ENCODE data around the gene MEF2C. TPM values are rescaled to one million over a fixed set of nuclear protein-coding genes. Genes with fewer than 3 reads are reported as not detected.

MEF2C gene
- total and polyA plus RNA-seq, 7 experiments from 2014 or later, result 0.07 to 40.0 (median 2.2) TPM

- Mint-ChIP-seq H3K27me3 (peaks cover 3 to 39% (median 23%) of the 10 kb centered on the region in 5 donors), H3K4me3 (no peak overlapping the region), H3K36me3 (no peaks in the 10 kb centered on the region), H3K27ac (no peak overlapping the region), H3K4me1 (no peaks in the 10 kb centered on the region), H3K9me3 (no peaks in the 10 kb centered on the region)
- ChIA-PET CTCF (interaction anchor here (0.5 to 0.6 kb wide), 2 partner anchors 384 to 647 kb away, joined by 3 to 6 read pairs; no protein-coding TSS in a partner anchor), POLR2A (no interaction called here)
- no peaks in the 10 kb centered on the region for H3K4me1 ChIP-seq (ENCODE audit: control insufficient read depth in 2 of 2, insufficient read depth in 2 of 2, low read length in 2 of 2)
- no peaks in the 10 kb centered on the region for H3K36me3 ChIP-seq (ENCODE audit: control insufficient read depth in 2 of 3, insufficient read depth in 3 of 3, low read length in 3 of 3)
- no peak overlapping the region for H3K4me3 ChIP-seq (ENCODE audit: low read length)
- intact Hi-C loops (cut with micrococcal nuclease), result loop anchor here (1.0 kb wide), 1 partner anchor 943 kb away; no protein-coding TSS in a partner anchor
- H3K9me3 ChIP-seq (ENCODE audit: control insufficient read depth in 2 of 3, low read length in 3 of 3), result no peaks in the 10 kb centered on the region
- no peak overlapping the region for H3K27ac ChIP-seq (ENCODE audit: low read depth, low read length)
- no peaks in the 10 kb centered on the region for H3K27me3 ChIP-seq (ENCODE audit: control insufficient read depth in 2 of 2, insufficient read depth in 2 of 2, low read length in 2 of 2)
- DNase-seq, result no peak
- no peak for ATAC-seq
Measured at GRCh38 chr5:88724201-88724600, 158.8 kb downstream of the MEF2C start.

GRCh38 chr5:88722546-88723073 is 160.4 kb downstream of the MEF2C start:
- H3K4me1 Mint-ChIP-seq, result no peaks in the 10 kb centered on the region
- POLR2A ChIA-PET, result no interaction called here
- no peak overlapping the region for H3K27ac Mint-ChIP-seq

DNA sequence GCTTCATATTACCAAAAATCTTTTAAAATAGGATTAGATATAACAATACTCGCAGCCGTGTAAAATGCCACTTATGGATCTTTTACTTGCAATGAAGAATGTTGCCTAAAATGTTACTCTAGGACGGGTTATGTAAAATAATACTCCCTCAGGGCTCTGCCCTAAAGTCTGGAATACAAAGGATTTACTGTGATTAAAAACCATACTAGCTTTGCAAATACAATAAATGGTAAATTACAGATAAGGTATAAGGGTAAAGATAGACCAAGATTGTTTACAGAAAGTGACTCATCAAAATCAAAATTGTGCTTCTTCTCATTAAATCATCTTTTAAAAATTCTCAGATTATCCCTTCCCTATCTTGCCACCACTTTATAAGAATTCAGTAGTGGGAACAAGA is 163.6 kb downstream of the MEF2C start:
- H3K9me3 ChIP-seq (ENCODE audit: control insufficient read depth in 2 of 3, low read length in 3 of 3), result no peaks in the 10 kb centered on the region
- ChIA-PET POLR2A (no interaction called here), CTCF (no interaction called here)
- ATAC-seq (no peak), DNase-seq (no peak)
- Mint-ChIP-seq H3K4me1 (no peaks in the 10 kb centered on the region), H3K4me3 (no peak overlapping the region), H3K9me3 (no peaks in the 10 kb centered on the region), H3K27me3 (peaks cover 16 to 52% (median 35%) of the 10 kb centered on the region in 5 donors), H3K36me3 (no peaks in the 10 kb centered on the region), H3K27ac (no peak overlapping the region)
- H3K27ac ChIP-seq (ENCODE audit: low read depth, low read length), result no peak overlapping the region
- H3K27me3 ChIP-seq (ENCODE audit: control insufficient read depth in 2 of 2, insufficient read depth in 2 of 2, low read length in 2 of 2), result no peaks in the 10 kb centered on the region
- no peaks in the 10 kb centered on the region for H3K36me3 ChIP-seq (ENCODE audit: control insufficient read depth in 2 of 3, insufficient read depth in 3 of 3, low read length in 3 of 3)
- intact Hi-C loops (cut with micrococcal nuclease), result no loop called here
- no peak overlapping the region for H3K4me3 ChIP-seq (ENCODE audit: low read length)
- H3K4me1 ChIP-seq (ENCODE audit: control insufficient read depth in 2 of 2, insufficient read depth in 2 of 2, low read length in 2 of 2), result no peaks in the 10 kb centered on the region

More at GRCh38 chr5:88722546-88723073, 160.4 kb downstream of the MEF2C start:
- no peaks in the 10 kb centered on the region for H3K9me3 ChIP-seq (ENCODE audit: control insufficient read depth in 2 of 3, low read length in 3 of 3)
- intact Hi-C loops (cut with micrococcal nuclease), result no loop called here
- CTCF ChIA-PET, result interaction anchor here (1.1 kb wide), 1 partner anchor 941 kb away, joined by 3 read pairs; no protein-coding TSS in a partner anchor
- no peak for DNase-seq
- H3K36me3 ChIP-seq (ENCODE audit: control insufficient read depth in 2 of 3, insufficient read depth in 3 of 3, low read length in 3 of 3), result no peaks in the 10 kb centered on the region
- H3K36me3 Mint-ChIP-seq, result no peaks in the 10 kb centered on the region
- no peak overlapping the region for H3K4me3 ChIP-seq (ENCODE audit: low read length)
- peaks cover 9 to 52% (median 35%) of the 10 kb centered on the region in 5 donors for H3K27me3 Mint-ChIP-seq
- no peaks in the 10 kb centered on the region for H3K27me3 ChIP-seq (ENCODE audit: control insufficient read depth in 2 of 2, insufficient read depth in 2 of 2, low read length in 2 of 2)
- H3K4me3 Mint-ChIP-seq, result no peak overlapping the region
- no peaks in the 10 kb centered on the region for H3K9me3 Mint-ChIP-seq
- no peak overlapping the region for H3K27ac ChIP-seq (ENCODE audit: low read depth, low read length)
- ATAC-seq, result no peak
- no peaks in the 10 kb centered on the region for H3K4me1 ChIP-seq (ENCODE audit: control insufficient read depth in 2 of 2, insufficient read depth in 2 of 2, low read length in 2 of 2)

DNA sequence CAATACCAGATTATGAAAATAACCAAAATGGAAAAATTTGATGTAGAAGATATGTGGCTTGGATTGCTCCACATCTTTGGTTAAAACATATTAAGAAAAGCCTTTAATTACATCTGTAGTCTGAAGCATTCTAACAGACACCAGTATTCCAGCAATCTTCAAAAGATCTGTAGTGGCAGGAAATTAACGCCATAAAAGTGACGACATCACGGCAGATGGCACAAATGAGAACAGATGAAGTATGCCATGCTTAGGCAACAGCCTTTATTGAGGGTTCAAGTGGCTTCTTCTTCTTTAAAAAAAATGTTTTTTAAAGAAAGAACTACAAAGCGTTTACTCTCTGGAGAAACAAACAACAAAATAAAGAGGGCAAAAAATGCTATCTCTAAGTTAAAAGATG is 164.2 kb downstream of the MEF2C start:
- no peak overlapping the region for H3K4me3 Mint-ChIP-seq
- H3K4me3 ChIP-seq (ENCODE audit: low read length), result no peak overlapping the region
- POLR2A ChIA-PET, result no interaction called here
- no peak overlapping the region for H3K27ac ChIP-seq (ENCODE audit: low read depth, low read length)
- intact Hi-C loops (cut with micrococcal nuclease), result no loop called here
- no peaks in the 10 kb centered on the region for H3K36me3 Mint-ChIP-seq
- H3K36me3 ChIP-seq (ENCODE audit: control insufficient read depth in 2 of 3, insufficient read depth in 3 of 3, low read length in 3 of 3), result no peaks in the 10 kb centered on the region
- no peaks in the 10 kb centered on the region for H3K27me3 ChIP-seq (ENCODE audit: control insufficient read depth in 2 of 2, insufficient read depth in 2 of 2, low read length in 2 of 2)
- DNase-seq, result no peak
- H3K4me1 ChIP-seq (ENCODE audit: control insufficient read depth in 2 of 2, insufficient read depth in 2 of 2, low read length in 2 of 2), result no peaks in the 10 kb centered on the region
- no peaks in the 10 kb centered on the region for H3K9me3 ChIP-seq (ENCODE audit: control insufficient read depth in 2 of 3, low read length in 3 of 3)
- H3K9me3 Mint-ChIP-seq, result no peaks in the 10 kb centered on the region
- ATAC-seq, result no peak
- no peak overlapping the region for H3K27ac Mint-ChIP-seq
- H3K27me3 Mint-ChIP-seq, result peaks cover 16 to 53% (median 36%) of the 10 kb centered on the region in 5 donors
- H3K4me1 Mint-ChIP-seq, result no peaks in the 10 kb centered on the region
- CTCF ChIA-PET, result no interaction called here

DNA sequence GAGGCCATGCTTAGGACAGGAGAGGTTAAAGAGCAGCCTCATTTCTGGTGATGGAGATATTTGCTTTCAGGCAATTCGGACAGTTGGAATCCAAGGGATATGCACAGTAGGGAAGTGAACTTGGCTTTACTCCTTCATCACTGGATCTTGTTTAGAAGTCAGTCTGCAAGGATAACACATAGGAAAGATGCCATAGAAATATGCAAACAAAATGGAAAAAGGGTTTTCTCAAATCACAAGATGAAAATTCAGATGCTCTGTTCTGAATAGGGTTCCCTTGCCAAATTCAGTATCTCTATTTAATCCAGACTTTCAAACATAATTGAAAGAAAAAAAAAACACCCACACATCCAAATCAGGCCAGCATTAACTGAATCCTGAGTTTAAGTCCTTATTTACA is 166.9 kb downstream of the MEF2C start:
- Histone ChIP-seq H3K27me3 (ENCODE audit: control insufficient read depth in 2 of 2, insufficient read depth in 2 of 2, low read length in 2 of 2) (no peaks in the 10 kb centered on the region), H3K27ac (ENCODE audit: low read depth, low read length) (no peak overlapping the region), H3K9me3 (ENCODE audit: control insufficient read depth in 2 of 3, low read length in 3 of 3) (no peaks in the 10 kb centered on the region), H3K4me3 (ENCODE audit: low read length) (no peak overlapping the region), H3K36me3 (ENCODE audit: control insufficient read depth in 2 of 3, insufficient read depth in 3 of 3, low read length in 3 of 3) (no peaks in the 10 kb centered on the region), H3K4me1 (ENCODE audit: control insufficient read depth in 2 of 2, insufficient read depth in 2 of 2, low read length in 2 of 2) (no peaks in the 10 kb centered on the region)
- H3K4me3 Mint-ChIP-seq, result no peak overlapping the region
- intact Hi-C loops (cut with micrococcal nuclease), result no loop called here
- no peaks in the 10 kb centered on the region for H3K36me3 Mint-ChIP-seq
- DNase-seq (no peak), ATAC-seq (no peak)
- H3K4me1 Mint-ChIP-seq, result no peaks in the 10 kb centered on the region
- no peak overlapping the region for H3K27ac Mint-ChIP-seq
- POLR2A ChIA-PET, result no interaction called here
- H3K9me3 Mint-ChIP-seq, result no peaks in the 10 kb centered on the region
- peaks cover 13 to 41% (median 35%) of the 10 kb centered on the region in 5 donors for H3K27me3 Mint-ChIP-seq
- CTCF ChIA-PET, result no interaction called here

DNA sequence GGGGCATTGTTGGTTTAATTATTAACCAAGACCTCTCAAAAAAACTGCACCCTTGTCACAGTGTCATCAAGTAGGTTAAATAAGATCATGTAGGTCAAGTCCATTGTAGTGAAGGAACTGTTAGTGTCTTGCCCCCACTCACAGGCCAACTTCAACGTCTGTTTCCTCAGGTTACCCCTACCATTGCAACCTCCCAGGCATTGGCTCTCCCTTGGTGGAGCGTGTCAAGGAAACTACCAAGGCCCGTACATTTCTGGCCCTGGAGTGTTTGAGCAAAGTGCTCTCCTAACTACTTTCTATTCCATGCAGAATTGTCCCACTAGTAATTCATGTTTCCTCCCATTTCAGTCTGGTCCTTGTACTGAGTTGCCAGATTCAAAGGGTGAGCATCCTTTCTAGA is 167.5 kb downstream of the MEF2C start:
- no peak for ATAC-seq
- Histone ChIP-seq H3K4me3 (ENCODE audit: low read length) (no peak overlapping the region), H3K27ac (ENCODE audit: low read depth, low read length) (no peak overlapping the region), H3K36me3 (ENCODE audit: control insufficient read depth in 2 of 3, insufficient read depth in 3 of 3, low read length in 3 of 3) (no peaks in the 10 kb centered on the region), H3K4me1 (ENCODE audit: control insufficient read depth in 2 of 2, insufficient read depth in 2 of 2, low read length in 2 of 2) (no peaks in the 10 kb centered on the region), H3K27me3 (ENCODE audit: control insufficient read depth in 2 of 2, insufficient read depth in 2 of 2, low read length in 2 of 2) (no peaks in the 10 kb centered on the region), H3K9me3 (ENCODE audit: control insufficient read depth in 2 of 3, low read length in 3 of 3) (no peaks in the 10 kb centered on the region)
- H3K27me3 Mint-ChIP-seq, result peaks cover 12 to 40% (median 36%) of the 10 kb centered on the region in 5 donors
- no peaks in the 10 kb centered on the region for H3K4me1 Mint-ChIP-seq
- ChIA-PET POLR2A (no interaction called here), CTCF (no interaction called here)
- no peak overlapping the region for H3K4me3 Mint-ChIP-seq
- no peak for DNase-seq
- no peaks in the 10 kb centered on the region for H3K36me3 Mint-ChIP-seq
- no peak overlapping the region for H3K27ac Mint-ChIP-seq
- intact Hi-C loops (cut with micrococcal nuclease), result no loop called here
- no peaks in the 10 kb centered on the region for H3K9me3 Mint-ChIP-seq

DNA sequence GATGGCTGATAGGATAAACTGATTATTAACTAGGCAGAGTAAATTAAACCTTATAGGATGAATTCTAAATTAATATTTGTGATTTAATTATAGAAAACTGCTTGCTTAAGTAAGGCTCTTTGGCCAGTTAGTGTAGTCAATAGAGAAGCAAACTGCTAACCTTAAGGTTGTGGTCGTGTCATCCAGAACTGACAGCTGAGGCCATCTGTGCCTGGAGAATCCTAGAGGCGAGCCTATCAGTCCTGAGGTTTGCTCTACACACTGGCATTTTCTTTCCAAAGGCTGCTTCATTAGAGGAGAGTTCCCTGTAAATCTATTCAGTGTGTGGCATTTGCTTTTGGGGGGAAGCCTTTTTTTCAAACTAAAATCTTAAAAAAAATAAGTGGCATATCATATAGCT is 169.2 kb downstream of the MEF2C start:
- H3K36me3 Mint-ChIP-seq, result no peaks in the 10 kb centered on the region
- ATAC-seq, result no peak
- H3K4me1 Mint-ChIP-seq, result no peaks in the 10 kb centered on the region
- POLR2A ChIA-PET, result no interaction called here
- peaks cover 13 to 38% (median 30%) of the 10 kb centered on the region in 5 donors for H3K27me3 Mint-ChIP-seq
- H3K36me3 ChIP-seq (ENCODE audit: control insufficient read depth in 2 of 3, insufficient read depth in 3 of 3, low read length in 3 of 3), result no peaks in the 10 kb centered on the region
- intact Hi-C loops (cut with micrococcal nuclease), result no loop called here
- no peak overlapping the region for H3K27ac ChIP-seq (ENCODE audit: low read depth, low read length)
- no peak overlapping the region for H3K27ac Mint-ChIP-seq
- CTCF ChIA-PET, result interaction anchor here (1.9 kb wide), 1 partner anchor 14 kb away, joined by 10 read pairs; no protein-coding TSS in a partner anchor
- H3K9me3 ChIP-seq (ENCODE audit: control insufficient read depth in 2 of 3, low read length in 3 of 3), result no peaks in the 10 kb centered on the region
- H3K27me3 ChIP-seq (ENCODE audit: control insufficient read depth in 2 of 2, insufficient read depth in 2 of 2, low read length in 2 of 2), result no peaks in the 10 kb centered on the region
- no peak overlapping the region for H3K4me3 Mint-ChIP-seq
- no peak overlapping the region for H3K4me3 ChIP-seq (ENCODE audit: low read length)
- no peaks in the 10 kb centered on the region for H3K9me3 Mint-ChIP-seq
- DNase-seq, result no peak
- H3K4me1 ChIP-seq (ENCODE audit: control insufficient read depth in 2 of 2, insufficient read depth in 2 of 2, low read length in 2 of 2), result no peaks in the 10 kb centered on the region
